BJ (cell line): ENCODE measurements around the gene BLVRB. TPM values are rescaled to one million over a fixed set of nuclear protein-coding genes. Genes with fewer than 3 reads are reported as not detected.

Experiments used
- CTCF ChIA-PET: fragments of 350-600 bp; formaldehyde crosslinking; extraction: SDS; loops from one replicate; lab custom pipeline; 2021; ENCODE audit warnings: antibody characterized with exemption, inconsistent platforms; lab: Yijun Ruan, JAX
- POLR2A ChIA-PET: fragments of 300-600 bp; sonication (Branson Sonifier 250); formaldehyde crosslinking; extraction: SDS; loops from one replicate; lab custom pipeline; 2021; ENCODE audit warnings: antibody characterized with exemption; lab: Charles Lee
- DNase-seq: peaks from one replicate; pipeline ENCODE4 v3.0.0-alpha.2; 2011; ENCODE audit warnings: low read depth
- H3K27me3 ChIP-seq: 2 replicates; pipeline ENCODE4 v1.6.0; 2011; ENCODE audit warnings: low read length; ENCODE audit not compliant: control insufficient read depth, insufficient read depth
- H3K36me3 ChIP-seq: 2 replicates; pipeline ENCODE4 v1.5.1; 2011; ENCODE audit warnings: low read length; ENCODE audit not compliant: control insufficient read depth, insufficient read depth
- H3K4me3 ChIP-seq: 2 replicates; pipeline ENCODE4 v1.5.1; 2011; ENCODE audit warnings: low read depth, mild to moderate bottlenecking, control low read depth, low read length
- CTCF ChIP-seq: IDR thresholded peaks from 2 replicates; pipeline ENCODE4 v1.5.1; 2011; ENCODE audit warnings: low read depth, mild to moderate bottlenecking, control low read depth, inconsistent platforms, low read length, moderate library complexity; ENCODE audit not compliant: insufficient read depth
- polyA minus RNA-seq: library from RNA; depleted of rRNA, polyadenylated mRNA; stranded (reverse); fragments of >200 nt; gene quantifications from 2 replicates; pipeline ENCODE4 v1.2.3, GENCODE V29; 2011; rRNA and poly(A)+ RNA removed
- polyA plus RNA-seq: library from polyadenylated mRNA; depleted of rRNA; stranded (reverse); fragments of >200 nt; gene quantifications from 2 replicates; pipeline ENCODE4 v1.2.3, GENCODE V29; 2011; rRNA removed

The BLVRB gene
- polyA plus RNA-seq (41.5 and 71.4 TPM in 2 replicates), polyA minus RNA-seq (16.2 and 26.7 TPM in 2 replicates)

- DNase-seq, result peak; percentile 97
- peak within 1 kb of the TSS; percentile 64 for H3K4me3 ChIP-seq
- no peaks in the 10 kb centered on the region for H3K27me3 ChIP-seq
- no peak for TF ChIP-seq CTCF
- ChIA-PET POLR2A (interaction anchor here (0.6 to 2.8 kb wide), 3 partner anchors 23 to 898 kb away, joined by 4 to 16 read pairs (median 4); partner anchors contain the start of gene B9D2), CTCF (interaction anchor here (0.7 to 6.2 kb wide), 13 partner anchors 11 to 234 kb away, joined by 3 to 50 read pairs (median 5); partner anchors contain the start of gene LTBP4)
- H3K36me3 ChIP-seq, result no peaks in the 10 kb centered on the region
Observed at GRCh38 chr19:40465557-40466218, at the start of gene BLVRB. BLVRB (minus strand) TSS chr19:40465745; CDS start chr19:40465688, 57 bp downstream.

- ChIA-PET CTCF (interaction anchor here (0.6 to 1.6 kb wide), 4 partner anchors 8 to 349 kb away, joined by 3 to 5 read pairs (median 3); no protein-coding TSS in a partner anchor), POLR2A (no interaction called here)
- no peak overlapping the region for H3K4me3 ChIP-seq
- H3K36me3 ChIP-seq, result no peaks in the 10 kb centered on the region
- no peak for TF ChIP-seq CTCF
- H3K27me3 ChIP-seq, result peaks cover 19% of the 10 kb centered on the region
- no peak for DNase-seq
Observed at GRCh38 chr19:40513741-40514315, 48.3 kb upstream of the BLVRB start.

GRCh38 chr19:40513345-40513678 lies 47.8 kb upstream of the BLVRB start:
- H3K36me3 ChIP-seq, result no peaks in the 10 kb centered on the region
- no peak for DNase-seq
- ChIA-PET CTCF (interaction anchor here (0.6 to 1.6 kb wide), 6 partner anchors 12 to 374 kb away, joined by 3 to 5 read pairs (median 3); no protein-coding TSS in a partner anchor), POLR2A (no interaction called here)
- TF ChIP-seq CTCF, result no peak
- peaks cover 19% of the 10 kb centered on the region for H3K27me3 ChIP-seq
- no peak overlapping the region for H3K4me3 ChIP-seq

- DNase-seq, result no peak
- no peak overlapping the region for H3K4me3 ChIP-seq
- no peaks in the 10 kb centered on the region for H3K36me3 ChIP-seq
- POLR2A ChIA-PET, result no interaction called here
- CTCF ChIA-PET, result interaction anchor here (0.6 to 1.6 kb wide), 7 partner anchors 9 to 374 kb away, joined by 3 to 6 read pairs (median 3); no protein-coding TSS in a partner anchor
- no peak for TF ChIP-seq CTCF
- peaks cover 19% of the 10 kb centered on the region for H3K27me3 ChIP-seq
Observed at GRCh38 chr19:40512473-40513344, 47.2 kb upstream of the BLVRB start.

GRCh38 chr19:40512110-40512472 lies 46.5 kb upstream of the BLVRB start:
- DNase-seq, result no peak
- Histone ChIP-seq H3K36me3 (no peaks in the 10 kb centered on the region), H3K27me3 (peaks cover 19% of the 10 kb centered on the region), H3K4me3 (no peak overlapping the region)
- no peak for TF ChIP-seq CTCF
- ChIA-PET CTCF (interaction anchor here (1.0 to 1.5 kb wide), 4 partner anchors 9 to 122 kb away, joined by 3 to 6 read pairs (median 4); no protein-coding TSS in a partner anchor), POLR2A (no interaction called here)
